Loucy (cell line): ENCODE measurements around the gene RABL6.

ENCODE experiments used
- CTCF ChIP-seq: fragments of 200-600 bp; sonication (generic); conservative IDR thresholded peaks from 2 replicates; pipeline ENCODE4 v1.5.1; 2014; ENCODE audit warnings: mild to moderate bottlenecking, antibody characterized with exemption, low read length
- EZH2phosphoT487 ChIP-seq: fragments of 200-600 bp; IDR thresholded peaks from 2 replicates; pipeline ENCODE4 v1.6.1; 2018; ENCODE audit warnings: antibody characterized with exemption, mild to moderate bottlenecking, moderate library complexity, borderline replicate concordance

- TF ChIP-seq EZH2phosphoT487, result no peak
- no peak for TF ChIP-seq CTCF
Measured at GRCh38 chr9:136858452-136858843, 50.7 kb downstream of the RABL6 start.
